Fibroblast of the aortic adventitia (primary cell): Measurements from ENCODE around the gene TMEM43. TPM values are rescaled to one million over a fixed set of nuclear protein-coding genes. Genes with fewer than 3 reads are reported as not detected.
"Not testable (repeated sequence)": the region's sequence is repeated elsewhere in the genome, so short reads cannot be mapped to it uniquely, and the experiment has no call there.

Experiments
- DNase-seq: peaks from one replicate; pipeline ENCODE4 v3.0.0-alpha.2; 2010; ENCODE audit warnings: low read depth
- H3K4me3 ChIP-seq: 2 replicates; pipeline ENCODE4 v1.5.1; 2011; ENCODE audit warnings: low read depth, mild to moderate bottlenecking, control low read depth, low read length, moderate library complexity
- CTCF ChIP-seq: IDR thresholded peaks from 2 replicates; pipeline ENCODE4 v1.5.1; 2011; ENCODE audit warnings: mild to moderate bottlenecking, low read length, control low read depth, inconsistent platforms; ENCODE audit not compliant: insufficient read depth
- total RNA-seq: library from RNA; depleted of rRNA; stranded (reverse); fragments of >200 nt; gene quantifications from 2 replicates; pipeline ENCODE4 v1.2.3, GENCODE V29; 2012; ENCODE audit warnings: low replicate concordance

Gene TMEM43
- total RNA-seq, 1 donor = 134 TPM

- no peak overlapping the region for H3K4me3 ChIP-seq
- TF ChIP-seq CTCF = no peak
- peak; percentile 52 for DNase-seq
Measured at GRCh38 chr3:14118400-14119381, 6.2 kb upstream of the TMEM43 start.

- no peak for TF ChIP-seq CTCF
- no peak overlapping the region for H3K4me3 ChIP-seq
- no peak for DNase-seq
Measured at GRCh38 chr3:14119651-14120050, 5.2 kb upstream of the TMEM43 start.

- DNase-seq = no peak
- no peak overlapping the region for H3K4me3 ChIP-seq
- TF ChIP-seq CTCF = no peak
Measured at GRCh38 chr3:14120111-14120920, 4.5 kb upstream of the TMEM43 start.

- DNase-seq, H3K4me3 ChIP-seq: not testable (repeated sequence)
Measured at GRCh38 chr3:14120921-14121448, 3.9 kb upstream of the TMEM43 start.

- H3K4me3 ChIP-seq = no peak overlapping the region
- TF ChIP-seq CTCF = no peak
- no peak for DNase-seq
Measured at GRCh38 chr3:14121859-14122258, 3.0 kb upstream of the TMEM43 start.

GRCh38 chr3:14122301-14122700, 2.6 kb upstream of the TMEM43 start:
- no peak overlapping the region for H3K4me3 ChIP-seq

More at GRCh38 chr3:14122301-14122700, 2.6 kb upstream of the TMEM43 start:
- no peak for TF ChIP-seq CTCF
- no peak for DNase-seq
